WTC11 (cell line): ENCODE results near the gene LRFN2.

Experiments used
- JUN ChIP-seq: sonication (generic); formaldehyde crosslinking; IDR thresholded peaks from 2 replicates; pipeline ENCODE4 v1.8.0; 2023; ENCODE audit warnings: mild to moderate bottlenecking, missing genetic modification reagents
- NFYB ChIP-seq: sonication (generic); formaldehyde crosslinking; conservative IDR thresholded peaks from 2 replicates; pipeline ENCODE4 v1.8.0; 2022; ENCODE audit warnings: low read depth, missing genetic modification reagents
- NR2C2 ChIP-seq: sonication (generic); formaldehyde crosslinking; IDR thresholded peaks from 2 replicates; pipeline ENCODE4 v1.8.0; 2022; ENCODE audit warnings: mild to moderate bottlenecking, missing genetic modification reagents
- SMAD4 ChIP-seq: sonication (generic); formaldehyde crosslinking; IDR thresholded peaks from 2 replicates; pipeline ENCODE4 v1.8.0; 2022; ENCODE audit warnings: mild to moderate bottlenecking, missing genetic modification reagents
- TF ChIP-seq, protein P1 (sequence below): fragments of 200-600 bp; IDR thresholded peaks from 2 replicates; pipeline ENCODE4 v1.8.0; 2022; ENCODE audit warnings: antibody characterized with exemption
- TF ChIP-seq, protein P2 (sequence below): sonication (generic); formaldehyde crosslinking; IDR thresholded peaks from 2 replicates; pipeline ENCODE4 v1.8.0; 2022; ENCODE audit warnings: mild to moderate bottlenecking, missing genetic modification reagents

DNA sequence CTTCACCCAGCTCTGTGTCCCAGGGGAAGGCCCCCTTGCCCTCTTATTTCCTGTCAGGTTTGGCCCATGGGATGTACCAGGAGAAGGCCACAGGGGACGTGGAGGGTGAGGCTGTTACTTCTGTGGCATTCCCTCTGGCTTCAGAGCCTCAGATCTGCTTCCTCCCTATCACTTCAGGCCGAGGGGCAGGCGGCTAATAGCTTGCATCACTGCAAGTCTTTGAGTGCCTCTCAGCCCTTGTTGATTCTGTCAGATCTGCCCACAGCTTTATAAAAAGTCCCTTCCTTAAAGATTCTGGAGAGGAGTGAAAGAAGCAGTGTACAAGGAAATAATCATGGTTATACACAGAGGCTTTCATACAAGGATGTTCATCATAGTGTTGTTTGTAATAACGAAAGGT lies 86.9 kb downstream of the LRFN2 start:
- TF ChIP-seq NR2C2 (CRISPR knock-in tag): no peak
- TF ChIP-seq, protein P1, sequence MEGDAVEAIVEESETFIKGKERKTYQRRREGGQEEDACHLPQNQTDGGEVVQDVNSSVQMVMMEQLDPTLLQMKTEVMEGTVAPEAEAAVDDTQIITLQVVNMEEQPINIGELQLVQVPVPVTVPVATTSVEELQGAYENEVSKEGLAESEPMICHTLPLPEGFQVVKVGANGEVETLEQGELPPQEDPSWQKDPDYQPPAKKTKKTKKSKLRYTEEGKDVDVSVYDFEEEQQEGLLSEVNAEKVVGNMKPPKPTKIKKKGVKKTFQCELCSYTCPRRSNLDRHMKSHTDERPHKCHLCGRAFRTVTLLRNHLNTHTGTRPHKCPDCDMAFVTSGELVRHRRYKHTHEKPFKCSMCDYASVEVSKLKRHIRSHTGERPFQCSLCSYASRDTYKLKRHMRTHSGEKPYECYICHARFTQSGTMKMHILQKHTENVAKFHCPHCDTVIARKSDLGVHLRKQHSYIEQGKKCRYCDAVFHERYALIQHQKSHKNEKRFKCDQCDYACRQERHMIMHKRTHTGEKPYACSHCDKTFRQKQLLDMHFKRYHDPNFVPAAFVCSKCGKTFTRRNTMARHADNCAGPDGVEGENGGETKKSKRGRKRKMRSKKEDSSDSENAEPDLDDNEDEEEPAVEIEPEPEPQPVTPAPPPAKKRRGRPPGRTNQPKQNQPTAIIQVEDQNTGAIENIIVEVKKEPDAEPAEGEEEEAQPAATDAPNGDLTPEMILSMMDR: no peak
- TF ChIP-seq JUN (CRISPR knock-in tag): no peak
- TF ChIP-seq, protein P2, sequence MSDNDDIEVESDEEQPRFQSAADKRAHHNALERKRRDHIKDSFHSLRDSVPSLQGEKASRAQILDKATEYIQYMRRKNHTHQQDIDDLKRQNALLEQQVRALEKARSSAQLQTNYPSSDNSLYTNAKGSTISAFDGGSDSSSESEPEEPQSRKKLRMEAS (CRISPR knock-in tag): no peak
- TF ChIP-seq SMAD4 (CRISPR knock-in tag): no peak
- TF ChIP-seq NFYB (CRISPR knock-in tag): no peak
